GM18517 (cell line): ENCODE data around the gene GLIS2.

Experiments
- ATAC-seq: cut with Tn5 transposase; IDR thresholded peaks from one replicate; pipeline ENCODE4 v1.9.1; 2021; ENCODE audit warnings: mild to moderate bottlenecking, moderate library complexity; ENCODE audit not compliant: unreplicated experiment

Gene GLIS2

GRCh38 chr16:4381072-4381934, 65.4 kb downstream of the GLIS2 start:
- no peak for ATAC-seq

GRCh38 chr16:4381935-4382794, 66.3 kb downstream of the GLIS2 start:
- no peak for ATAC-seq

DNA sequence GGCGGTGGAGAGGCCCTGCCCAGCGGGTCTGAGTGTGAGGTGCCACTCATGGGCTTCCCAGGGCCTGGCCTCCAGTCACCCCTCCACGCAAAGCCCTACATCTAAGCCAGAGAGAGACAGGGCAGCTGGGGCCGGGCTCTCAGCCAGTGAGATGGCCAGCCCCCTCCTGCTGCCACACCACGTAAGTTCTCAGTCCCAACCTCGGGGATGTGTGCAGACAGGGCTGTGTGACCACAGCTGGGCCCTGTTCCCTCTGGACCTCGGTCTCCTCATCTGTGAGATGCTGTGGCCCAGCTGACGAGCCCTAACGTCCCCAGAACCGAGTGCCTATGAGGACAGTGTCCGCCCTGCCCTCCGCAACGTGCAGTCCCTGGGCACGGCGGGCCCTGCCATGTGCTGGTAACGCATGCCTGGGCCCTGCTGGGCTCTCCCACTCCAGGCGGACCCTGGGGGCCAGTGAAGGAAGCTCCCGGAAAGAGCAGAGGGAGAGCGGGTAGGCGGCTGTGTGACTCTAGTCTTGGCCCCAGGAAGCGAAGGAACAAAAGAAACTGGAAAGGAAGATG, 67.0 kb downstream of the GLIS2 start:
- no peak for ATAC-seq

GRCh38 chr16:4383591-4384444, 68.0 kb downstream of the GLIS2 start:
- no peak for ATAC-seq

GRCh38 chr16:4384509-4384942, 68.7 kb downstream of the GLIS2 start:
- no peak for ATAC-seq

DNA sequence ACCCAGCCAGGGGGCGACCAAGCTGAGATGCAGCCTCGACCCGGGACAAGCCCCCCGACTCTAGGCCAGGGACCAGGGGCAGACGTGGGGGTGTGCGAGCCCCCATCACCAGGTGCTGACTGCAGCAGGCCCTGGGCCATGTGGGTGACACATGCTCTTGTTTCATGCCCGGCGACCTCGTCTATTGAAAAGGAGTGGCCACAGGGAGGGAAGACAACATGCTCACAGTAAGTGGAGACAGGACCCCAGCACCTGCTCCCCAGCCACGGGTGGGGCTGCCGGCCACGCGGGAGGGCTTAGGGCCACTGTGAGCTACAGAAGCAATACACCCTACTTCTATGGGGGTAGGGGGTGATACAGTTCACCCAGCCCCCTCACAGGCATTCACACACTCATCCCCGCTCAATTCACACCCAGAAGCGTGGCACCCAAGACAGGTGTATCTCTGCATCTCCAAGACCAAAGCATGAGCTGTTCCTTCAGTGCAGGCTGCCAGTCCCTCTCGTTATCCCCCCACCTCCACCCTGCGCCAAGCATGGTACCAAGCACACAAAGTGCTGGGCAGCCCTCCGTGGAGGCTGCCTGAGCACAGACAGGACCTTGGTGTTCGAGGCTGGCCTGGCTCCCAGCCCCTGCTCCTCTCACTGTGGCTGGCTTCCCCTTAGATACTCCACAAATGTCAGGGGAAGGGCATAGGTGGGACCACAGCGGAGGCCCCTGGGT, 69.4 kb downstream of the GLIS2 start:
- ATAC-seq = no peak

GRCh38 chr16:4385789-4386450, 70.1 kb downstream of the GLIS2 start:
- ATAC-seq = no peak

GRCh38 chr16:4386451-4386805, 70.6 kb downstream of the GLIS2 start:
- ATAC-seq = no peak

- no peak for ATAC-seq
Observed at GRCh38 chr16:4386951-4387565, 71.2 kb downstream of the GLIS2 start.

DNA sequence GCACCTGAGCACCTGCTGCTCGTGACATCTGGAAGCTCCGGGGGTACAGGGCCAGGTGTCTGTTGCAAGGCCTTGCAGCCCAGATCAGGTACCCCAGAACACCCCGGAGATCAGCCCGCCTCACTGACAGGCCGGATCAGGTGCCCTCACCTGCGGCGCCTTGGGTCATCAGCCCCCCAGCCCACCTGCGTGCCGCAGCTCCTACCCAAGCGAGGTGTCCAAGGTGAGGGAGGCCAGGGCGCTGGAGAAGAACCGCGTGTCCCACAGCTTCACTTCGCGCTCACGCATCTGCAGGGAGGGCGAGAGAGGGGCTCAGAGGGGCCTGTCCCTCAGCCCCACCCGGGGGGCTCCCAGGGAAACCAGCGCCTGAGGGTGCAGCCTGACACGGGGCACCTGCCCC, 71.9 kb downstream of the GLIS2 start:
- no peak for ATAC-seq

GRCh38 chr16:4388271-4389021, 72.6 kb downstream of the GLIS2 start:
- no peak for ATAC-seq
